Astrocyte (in vitro differentiated cells and primary cell): ENCODE results near the gene MAP4K4. TPM values are rescaled to one million over a fixed set of nuclear protein-coding genes. Genes with fewer than 3 reads are reported as not detected.

Experiments
- DNase-seq: peaks from one replicate; pipeline ENCODE4 v3.0.0-alpha.2; 2010; ENCODE audit warnings: low read depth
- FAIRE-seq: peaks from 2 replicates; lab custom pipeline; 2011; peaks lifted over from hg19 to GRCh38; lab: Jason Lieb, UNC
- H2AFZ ChIP-seq: 2 replicates; pipeline ENCODE4 v1.6.0; 2012; ENCODE audit warnings: low read depth, low read length, inconsistent platforms
- H3K27ac ChIP-seq: 2 replicates; pipeline ENCODE4 v1.5.1; 2011; ENCODE audit warnings: low read depth, low read length, inconsistent platforms
- H3K27me3 ChIP-seq: 2 replicates; pipeline ENCODE4 v1.6.0; 2011; ENCODE audit warnings: low read length, inconsistent platforms; ENCODE audit not compliant: insufficient read depth
- H3K36me3 ChIP-seq: 2 replicates; pipeline ENCODE4 v1.5.1; 2011; ENCODE audit warnings: low read length, inconsistent platforms; ENCODE audit not compliant: insufficient read depth
- H3K4me1 ChIP-seq: 2 replicates; pipeline ENCODE4 v1.5.1; 2011; ENCODE audit warnings: low read length, inconsistent platforms; ENCODE audit not compliant: insufficient read depth
- H3K4me2 ChIP-seq: 2 replicates; pipeline ENCODE4 v1.6.0; 2012; ENCODE audit warnings: low read length, inconsistent platforms
- H3K4me3 ChIP-seq: 2 replicates; pipeline ENCODE4 v1.5.1; 2011; ENCODE audit warnings: low read depth, mild to moderate bottlenecking, low read length, inconsistent platforms; ENCODE audit not compliant: insufficient read depth
- H3K79me2 ChIP-seq: 2 replicates; pipeline ENCODE4 v1.6.0; 2012; ENCODE audit warnings: mild to moderate bottlenecking, low read length, inconsistent platforms; ENCODE audit not compliant: insufficient read depth
- H3K9ac ChIP-seq: 2 replicates; pipeline ENCODE4 v1.6.0; 2012; ENCODE audit warnings: mild to moderate bottlenecking, low read length, inconsistent platforms
- H3K9me3 ChIP-seq: 2 replicates; pipeline ENCODE4 v1.5.1; 2012; ENCODE audit warnings: low read depth, mild to moderate bottlenecking, low read length, inconsistent platforms; ENCODE audit not compliant: insufficient read depth
- H4K20me1 ChIP-seq: 2 replicates; pipeline ENCODE4 v1.6.0; 2012; ENCODE audit warnings: low read length, inconsistent platforms; ENCODE audit not compliant: insufficient read depth
- H3K27ac Mint-ChIP-seq: one replicate; pipeline ENCODE4 v1.8.0; 2021; ENCODE audit warnings: mild to moderate bottlenecking, mixed read lengths; ENCODE audit not compliant: unreplicated experiment
- H3K27me3 Mint-ChIP-seq: one replicate; pipeline ENCODE4 v1.8.0; 2021; ENCODE audit warnings: low read depth, mixed read lengths; ENCODE audit not compliant: unreplicated experiment
- H3K36me3 Mint-ChIP-seq: one replicate; pipeline ENCODE4 v1.8.0; 2021; ENCODE audit warnings: low read depth, mixed read lengths; ENCODE audit not compliant: unreplicated experiment
- H3K4me1 Mint-ChIP-seq: one replicate; pipeline ENCODE4 v1.8.0; 2021; ENCODE audit warnings: low read depth, mixed read lengths; ENCODE audit not compliant: unreplicated experiment
- H3K4me3 Mint-ChIP-seq: one replicate; pipeline ENCODE4 v1.8.0; 2021; ENCODE audit warnings: mild to moderate bottlenecking, moderate library complexity, mixed read lengths; ENCODE audit not compliant: unreplicated experiment
- H3K9me3 Mint-ChIP-seq: one replicate; pipeline ENCODE4 v1.8.0; 2021; ENCODE audit warnings: mild to moderate bottlenecking, mixed read lengths; ENCODE audit not compliant: unreplicated experiment
- EZH2 ChIP-seq: IDR thresholded peaks from 2 replicates; pipeline ENCODE4 v1.6.1; 2012; ENCODE audit warnings: mild to moderate bottlenecking, low read length, inconsistent platforms; ENCODE audit not compliant: insufficient read depth
- total RNA-seq: library from RNA; stranded (reverse); gene quantifications from 2 replicates; pipeline ENCODE4 v1.2.1, GENCODE V29; 2021
- TF ChIP-seq, protein P1 (sequence below): IDR thresholded peaks from 2 replicates; pipeline ENCODE4 v1.5.1; 2011; ENCODE audit warnings: low read depth, mild to moderate bottlenecking, inconsistent platforms, low read length, moderate library complexity; ENCODE audit not compliant: insufficient read depth

MAP4K4 gene
- total RNA-seq, 1 donor from 2014 or later, result 231 TPM

DNA sequence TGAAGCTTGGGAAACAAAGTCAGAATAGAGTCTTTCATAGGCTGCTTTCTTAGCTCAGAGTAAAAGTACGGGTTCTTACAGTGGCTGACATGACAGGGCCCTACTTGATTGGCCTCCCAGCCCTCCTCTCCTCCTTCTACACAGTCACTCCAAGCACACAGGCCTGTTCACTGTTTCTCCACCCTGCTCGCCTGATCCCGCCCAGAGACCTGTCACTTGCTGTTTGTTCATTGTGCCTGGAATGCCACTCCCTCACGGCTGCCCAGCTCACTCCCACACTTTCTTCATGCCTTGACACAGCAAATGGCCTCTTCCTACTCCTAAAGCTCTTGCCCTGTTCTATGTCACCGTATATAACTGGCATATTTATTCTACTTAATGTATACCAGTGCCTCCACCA is 104.8 kb downstream of the MAP4K4 start:
- H3K27me3 ChIP-seq, result no peaks in the 10 kb centered on the region
- H3K27ac ChIP-seq, result no peak overlapping the region
- no peaks in the 10 kb centered on the region for H3K36me3 ChIP-seq
- H3K27me3 Mint-ChIP-seq, result no peaks in the 10 kb centered on the region
- no peak overlapping the region for H3K4me2 ChIP-seq
- FAIRE-seq (no peak), DNase-seq (no peak)
- peak overlapping the region; percentile 13 for H3K27ac Mint-ChIP-seq
- no peak overlapping the region for H3K4me3 ChIP-seq
- H4K20me1 ChIP-seq, result peaks cover 83% of the 10 kb centered on the region
- H3K9ac ChIP-seq, result no peak overlapping the region
- H3K4me3 Mint-ChIP-seq, result peak overlapping the region; percentile 61
- H3K79me2 ChIP-seq, result peaks cover 91% of the 10 kb centered on the region
- H2AFZ ChIP-seq, result no peak overlapping the region
- H3K4me1 ChIP-seq, result peaks cover 44% of the 10 kb centered on the region
- no peaks in the 10 kb centered on the region for H3K9me3 ChIP-seq
- TF ChIP-seq EZH2, result no peak
- TF ChIP-seq, protein P1, sequence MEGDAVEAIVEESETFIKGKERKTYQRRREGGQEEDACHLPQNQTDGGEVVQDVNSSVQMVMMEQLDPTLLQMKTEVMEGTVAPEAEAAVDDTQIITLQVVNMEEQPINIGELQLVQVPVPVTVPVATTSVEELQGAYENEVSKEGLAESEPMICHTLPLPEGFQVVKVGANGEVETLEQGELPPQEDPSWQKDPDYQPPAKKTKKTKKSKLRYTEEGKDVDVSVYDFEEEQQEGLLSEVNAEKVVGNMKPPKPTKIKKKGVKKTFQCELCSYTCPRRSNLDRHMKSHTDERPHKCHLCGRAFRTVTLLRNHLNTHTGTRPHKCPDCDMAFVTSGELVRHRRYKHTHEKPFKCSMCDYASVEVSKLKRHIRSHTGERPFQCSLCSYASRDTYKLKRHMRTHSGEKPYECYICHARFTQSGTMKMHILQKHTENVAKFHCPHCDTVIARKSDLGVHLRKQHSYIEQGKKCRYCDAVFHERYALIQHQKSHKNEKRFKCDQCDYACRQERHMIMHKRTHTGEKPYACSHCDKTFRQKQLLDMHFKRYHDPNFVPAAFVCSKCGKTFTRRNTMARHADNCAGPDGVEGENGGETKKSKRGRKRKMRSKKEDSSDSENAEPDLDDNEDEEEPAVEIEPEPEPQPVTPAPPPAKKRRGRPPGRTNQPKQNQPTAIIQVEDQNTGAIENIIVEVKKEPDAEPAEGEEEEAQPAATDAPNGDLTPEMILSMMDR, result no peak
- H3K4me1 Mint-ChIP-seq, result peaks cover 49% of the 10 kb centered on the region
- H3K9me3 Mint-ChIP-seq, result no peaks in the 10 kb centered on the region
- H3K36me3 Mint-ChIP-seq, result peaks cover 10% of the 10 kb centered on the region

DNA sequence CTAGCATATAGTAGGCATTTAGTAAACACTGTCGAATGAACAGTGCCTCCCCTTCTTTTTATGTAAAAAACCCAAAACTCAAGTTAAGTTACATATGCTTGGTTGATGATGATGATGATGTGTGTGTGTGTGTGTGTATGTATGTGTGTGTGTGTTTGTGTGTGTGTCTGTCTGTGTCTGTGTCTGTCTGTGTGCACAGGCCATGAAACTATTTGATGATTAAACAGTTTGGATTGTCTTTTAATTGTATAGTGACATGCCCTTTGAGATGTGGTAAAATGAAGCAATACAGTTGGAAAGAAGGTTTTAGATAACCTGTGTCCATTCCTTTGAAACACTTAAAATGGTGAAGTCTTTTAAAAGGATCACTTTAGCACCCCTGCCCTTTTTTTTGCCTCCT is 105.6 kb downstream of the MAP4K4 start:
- H3K36me3 Mint-ChIP-seq, result peaks cover 10% of the 10 kb centered on the region
- Histone ChIP-seq H3K4me2 (peak overlapping the region; percentile 37), H4K20me1 (peaks cover 85% of the 10 kb centered on the region), H3K27me3 (no peaks in the 10 kb centered on the region), H3K4me3 (no peak overlapping the region), H2AFZ (no peak overlapping the region), H3K9ac (peak overlapping the region; percentile 22), H3K4me1 (peaks cover 48% of the 10 kb centered on the region), H3K27ac (peak overlapping the region; percentile 37), H3K36me3 (no peaks in the 10 kb centered on the region), H3K79me2 (peaks cover 91% of the 10 kb centered on the region), H3K9me3 (no peaks in the 10 kb centered on the region)
- H3K4me1 Mint-ChIP-seq, result peaks cover 56% of the 10 kb centered on the region
- no peaks in the 10 kb centered on the region for H3K9me3 Mint-ChIP-seq
- H3K27me3 Mint-ChIP-seq, result no peaks in the 10 kb centered on the region
- H3K4me3 Mint-ChIP-seq, result no peak overlapping the region
- peak overlapping the region; percentile 79 for H3K27ac Mint-ChIP-seq
- DNase-seq, result peak; percentile 86
- TF ChIP-seq, protein P1, result no peak
- TF ChIP-seq EZH2, result no peak
- FAIRE-seq, result no peak

DNA sequence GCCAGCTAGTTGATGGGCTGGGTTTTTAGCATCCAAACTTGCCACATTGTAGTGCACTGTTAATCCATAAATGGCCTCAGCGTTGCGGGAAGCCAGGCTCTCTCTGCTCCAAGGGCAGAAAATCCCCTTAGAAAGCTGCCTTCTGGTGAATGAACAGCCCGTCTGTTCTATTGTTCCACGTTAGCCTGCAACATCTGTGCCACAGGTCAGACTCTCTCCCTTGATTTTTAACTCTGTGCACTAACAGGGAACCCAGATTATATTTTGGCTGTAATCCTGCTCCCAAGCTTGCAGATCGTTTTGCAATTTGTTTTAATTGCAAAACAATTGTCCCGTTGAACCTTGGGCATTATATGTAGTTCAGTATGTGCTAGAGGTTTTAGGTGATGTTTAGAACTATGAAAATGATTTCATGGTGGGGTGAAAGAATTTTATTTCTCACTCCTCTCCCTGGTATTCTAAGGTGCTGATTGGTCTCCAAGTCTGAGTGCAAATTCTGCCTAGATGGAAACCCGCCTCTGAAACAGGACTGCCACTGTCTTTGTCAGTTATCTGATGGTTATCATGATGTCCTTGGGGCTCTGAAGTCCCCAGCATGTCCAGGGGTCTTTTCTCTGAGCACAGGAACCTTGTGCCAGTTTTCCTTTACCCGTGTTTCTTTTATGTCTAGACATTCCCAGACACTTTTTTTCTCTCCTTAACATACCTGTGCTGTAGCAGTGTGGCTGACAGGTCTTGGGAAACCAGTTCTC is 106.6 kb downstream of the MAP4K4 start:
- H3K79me2 ChIP-seq, result peaks cover 91% of the 10 kb centered on the region
- peaks cover 10% of the 10 kb centered on the region for H3K36me3 Mint-ChIP-seq
- no peak overlapping the region for H2AFZ ChIP-seq
- H3K4me1 ChIP-seq, result peaks cover 50% of the 10 kb centered on the region
- H3K9ac ChIP-seq, result peak overlapping the region; percentile 22
- H3K27ac ChIP-seq, result peak overlapping the region; percentile 37
- peak overlapping the region; percentile 24 for H3K4me3 Mint-ChIP-seq
- H3K27me3 Mint-ChIP-seq, result no peaks in the 10 kb centered on the region
- H3K4me3 ChIP-seq, result no peak overlapping the region
- H3K36me3 ChIP-seq, result no peaks in the 10 kb centered on the region
- DNase-seq (no peak), FAIRE-seq (no peak)
- no peaks in the 10 kb centered on the region for H3K27me3 ChIP-seq
- H3K27ac Mint-ChIP-seq, result peak overlapping the region; percentile 79
- peaks cover 63% of the 10 kb centered on the region for H3K4me1 Mint-ChIP-seq
- no peaks in the 10 kb centered on the region for H3K9me3 ChIP-seq
- H3K9me3 Mint-ChIP-seq, result no peaks in the 10 kb centered on the region
- peaks cover 78% of the 10 kb centered on the region for H4K20me1 ChIP-seq
- TF ChIP-seq, protein P1, result no peak
- TF ChIP-seq EZH2, result no peak
- H3K4me2 ChIP-seq, result peak overlapping the region; percentile 37
